Measurements from ENCODE around the gene JUND.

The JUND gene

DNA sequence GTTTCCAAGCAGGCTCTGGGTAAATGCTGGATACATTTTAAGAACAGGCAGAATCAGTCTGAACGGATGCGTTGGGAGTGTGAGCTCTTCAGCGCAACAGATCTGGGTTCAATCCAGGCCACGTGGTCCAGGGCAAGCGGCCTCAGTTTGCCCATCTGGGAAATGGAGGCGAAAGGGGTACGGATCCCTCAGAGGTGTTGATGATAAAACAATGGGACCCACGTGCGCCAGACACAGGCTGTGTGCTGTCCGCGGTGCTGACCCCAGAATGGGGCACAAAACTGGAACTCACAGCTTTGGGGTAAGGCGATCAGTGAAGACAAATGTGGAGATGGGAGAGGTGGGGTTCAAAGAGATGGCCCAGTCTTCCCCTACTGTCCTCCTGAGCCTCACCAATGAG is 42.1 kb downstream of the JUND start:
- no peak for DNase-seq (ENCODE audit: low read depth in 2 of 2)

DNA sequence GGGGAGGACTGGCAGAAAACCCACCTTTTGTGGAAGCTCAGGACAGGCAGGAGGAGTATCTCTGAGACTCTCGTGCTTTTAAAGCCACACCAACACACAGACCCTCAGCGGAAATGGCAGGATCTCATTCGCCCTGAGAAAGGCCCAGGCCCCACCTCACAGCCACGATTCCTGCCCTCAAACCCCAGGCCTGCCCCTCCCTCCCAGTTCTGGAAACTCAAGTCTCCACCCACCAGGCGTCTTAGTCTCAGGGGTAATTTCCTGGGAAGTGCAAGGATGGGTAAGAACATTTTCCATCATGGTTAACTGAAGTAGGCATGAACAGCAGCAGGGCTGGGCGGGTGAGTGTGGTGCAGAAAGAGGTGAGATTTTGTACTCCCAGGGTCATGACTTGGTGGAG is 47.2 kb downstream of the JUND start:
- DNase-seq (ENCODE audit: low read depth in 2 of 2), result no peak

DNA sequence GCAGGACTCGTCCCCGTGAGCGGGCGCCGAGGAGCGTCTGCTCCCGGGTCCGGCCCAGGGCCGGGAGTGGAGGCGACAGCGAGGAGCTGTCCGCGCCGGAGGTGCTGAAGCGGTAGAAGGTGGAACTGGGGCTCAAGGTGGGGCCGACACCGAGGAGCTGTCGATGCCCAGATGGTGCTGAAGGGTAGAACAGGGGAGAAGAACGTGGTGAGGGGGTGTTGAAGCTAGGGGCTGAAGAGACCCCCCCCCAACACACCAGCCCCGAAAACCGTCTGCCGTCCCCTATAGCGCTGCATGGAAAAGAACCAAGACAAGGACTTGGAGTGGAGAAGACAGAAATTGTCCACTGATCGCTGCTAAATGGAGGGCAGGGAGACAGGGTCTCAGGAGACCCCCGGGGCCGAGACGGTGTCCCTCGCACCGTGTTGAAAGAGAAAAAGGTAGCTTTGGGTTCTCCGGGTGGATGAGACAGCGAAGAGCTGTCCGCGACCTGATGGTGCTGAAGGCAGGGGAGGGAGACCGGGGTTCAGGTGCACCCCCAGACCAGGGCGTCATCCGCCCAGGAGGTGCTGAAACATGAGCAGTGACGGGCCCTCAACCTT is 48.1 kb downstream of the JUND start:
- DNase-seq (ENCODE audit: low read depth in 2 of 2), result peak in 1 of 2 donors; percentile 27

GRCh38 chr19:18232540-18233223 is 48.7 kb downstream of the JUND start:
- DNase-seq (ENCODE audit: low read depth in 2 of 2), result no peak

GRCh38 chr19:18231775-18232174 is 49.6 kb downstream of the JUND start:
- DNase-seq (ENCODE audit: low read depth in 2 of 2), result no peak

DNA sequence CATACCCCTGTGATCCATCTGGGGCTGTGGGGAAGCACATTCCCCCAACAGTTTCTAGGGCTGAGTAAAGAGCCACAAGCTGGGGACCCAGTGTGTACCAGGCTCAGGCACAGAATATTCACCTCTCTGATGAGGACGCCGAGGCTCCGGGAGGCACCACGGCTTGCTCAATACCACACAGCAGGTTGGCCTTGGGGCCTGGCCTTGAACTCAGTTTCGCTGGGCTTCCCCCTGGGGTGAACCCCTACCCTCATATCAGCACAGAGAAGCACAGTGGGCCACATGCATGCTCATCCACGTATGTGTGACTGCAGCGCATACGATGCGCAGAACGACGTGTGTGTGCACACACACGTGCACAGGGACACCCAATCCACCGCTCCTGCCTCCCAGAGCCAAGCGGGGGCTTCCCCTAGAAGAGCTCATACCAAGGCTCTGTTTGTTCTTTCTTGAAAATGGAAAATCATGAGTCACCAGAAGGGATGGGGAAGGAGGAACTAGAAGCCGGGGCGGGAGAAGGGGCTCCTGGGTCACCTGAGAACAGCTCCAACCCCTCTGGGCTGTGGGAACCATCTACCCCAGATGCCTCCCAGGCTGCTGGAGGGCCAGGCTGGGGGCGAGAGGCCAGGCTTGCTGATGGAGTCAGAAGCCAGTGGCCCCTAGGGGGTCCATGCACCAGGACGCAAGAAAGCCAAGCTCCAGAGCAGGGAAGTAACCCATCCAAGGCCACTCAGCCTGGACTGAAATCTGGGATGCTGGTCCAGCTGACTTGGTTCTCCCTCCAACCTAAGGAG is 50.3 kb downstream of the JUND start:
- no peak for DNase-seq (ENCODE audit: low read depth in 2 of 2)

DNA sequence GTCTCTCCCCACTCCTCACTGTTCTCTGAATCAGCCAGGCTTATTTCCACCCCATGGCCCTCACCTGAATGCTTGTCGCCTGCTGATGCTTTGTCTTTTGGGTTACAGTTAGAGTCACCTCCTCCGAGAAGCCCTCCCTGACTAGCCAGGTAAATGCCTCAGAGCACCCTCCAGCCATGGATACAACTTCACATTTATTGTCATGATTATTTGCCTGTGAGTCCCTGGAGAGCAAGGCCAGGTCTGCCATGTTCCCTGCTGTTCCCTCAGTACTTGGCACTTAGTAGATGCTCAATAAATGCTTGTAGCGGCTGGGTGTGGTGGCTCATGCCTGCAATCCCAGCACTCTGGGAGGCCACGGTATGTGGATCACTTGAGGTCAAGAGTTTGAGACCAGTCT is 51.5 kb downstream of the JUND start:
- no peak for DNase-seq (ENCODE audit: low read depth in 2 of 2)

Data from stimulated activated CD8-positive, alpha-beta memory T cell treated with anti-CD3 and anti-CD28 coated beads, Interleukin-15, amount 100 ng/mL, for 48 hours (primary cell).